Embryonic facial prominence (tissue), 1 donor: Measurements from ENCODE around the gene RAB3A.

Experiments used
- DNase-seq: peaks from one replicate; pipeline ENCODE4 v3.0.0-alpha.2; 2016; ENCODE audit errors: extremely low spot score

RAB3A gene

DNA sequence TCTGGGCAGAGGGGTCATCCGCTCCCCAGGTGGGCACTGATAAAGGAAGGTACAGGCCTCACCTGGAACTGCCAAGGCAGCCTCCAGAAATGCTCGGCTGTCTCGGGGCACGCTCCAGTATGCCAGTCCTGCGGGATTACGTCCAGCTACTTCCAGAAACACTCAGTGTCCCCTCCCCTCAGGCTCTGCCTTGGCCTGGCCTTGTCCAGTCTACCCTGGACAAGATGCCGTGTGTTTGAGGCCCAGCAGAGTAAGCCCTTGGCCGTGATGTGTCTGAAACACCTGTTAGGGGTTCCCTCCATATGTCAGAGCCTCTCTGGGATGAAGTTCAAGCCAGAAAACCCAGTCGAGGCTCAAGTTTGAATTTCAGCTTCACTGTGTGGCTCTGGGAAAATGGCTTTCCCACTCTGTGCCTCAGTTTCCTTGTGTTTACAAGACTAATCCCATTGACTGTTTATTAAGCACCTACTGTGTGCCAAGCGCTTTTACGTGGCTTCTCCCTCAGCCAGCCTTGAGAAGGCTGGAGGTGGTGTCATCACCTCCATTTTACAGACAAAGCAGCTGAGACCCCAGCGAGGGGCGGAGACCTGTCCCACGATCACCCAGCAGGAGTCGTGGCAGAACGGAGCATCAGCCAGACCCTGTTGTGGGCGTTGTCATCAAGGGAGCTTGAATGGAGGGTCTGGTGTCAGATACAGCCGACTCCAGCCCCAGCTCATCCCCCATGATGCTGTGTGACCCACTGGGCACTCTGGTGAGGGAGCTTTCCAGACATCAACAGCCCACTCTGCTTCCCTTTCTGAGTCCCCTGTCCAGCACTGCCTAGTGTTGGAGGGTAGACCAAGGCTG is 52.8 kb downstream of the RAB3A start:
- DNase-seq: no peak

- no peak for DNase-seq
Observed at GRCh38 chr19:18149596-18149975, 54.3 kb downstream of the RAB3A start.

DNA sequence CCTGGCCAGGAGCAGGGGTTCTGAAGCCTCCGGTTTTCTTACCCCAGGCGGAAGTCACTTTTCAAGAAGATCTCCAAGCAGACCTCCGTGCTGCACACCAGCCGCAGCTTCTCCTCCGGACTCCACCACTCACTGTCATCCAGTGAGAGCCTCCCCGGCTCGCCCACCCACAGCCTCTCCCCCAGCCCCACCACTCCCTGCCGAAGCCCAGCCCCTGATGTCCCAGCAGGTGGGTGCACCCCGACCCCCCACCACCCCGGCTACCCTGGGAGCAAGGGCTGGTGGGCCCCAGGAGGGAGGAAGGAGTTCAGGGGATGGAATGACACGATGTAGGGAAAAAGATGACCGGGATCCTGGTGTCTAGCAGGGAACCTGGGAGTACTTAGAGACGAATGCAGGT is 56.4 kb downstream of the RAB3A start:
- DNase-seq: no peak
